ENCODE results near the gene ZNF407.

The ZNF407 gene

GRCh38 chr18:74679006-74679678 lies 81.5 kb downstream of the ZNF407 start:
- DNase-seq: no peak

GRCh38 chr18:74679679-74680076 lies 82.0 kb downstream of the ZNF407 start:
- no peak for DNase-seq

GRCh38 chr18:74682141-74682990 lies 84.7 kb downstream of the ZNF407 start:
- no peak for DNase-seq

GRCh38 chr18:74682991-74683297 lies 85.3 kb downstream of the ZNF407 start:
- no peak for DNase-seq

GRCh38 chr18:74683573-74683972 lies 85.9 kb downstream of the ZNF407 start:
- no peak for DNase-seq

GRCh38 chr18:74689251-74689650 lies 91.6 kb downstream of the ZNF407 start:
- no peak for DNase-seq

GRCh38 chr18:74692367-74693013 lies 94.8 kb downstream of the ZNF407 start:
- DNase-seq: no peak

- DNase-seq: no peak
These were observed 96.8 kb downstream of the ZNF407 start for GRCh38 chr18:74694436-74694835.

GRCh38 chr18:74695170-74695569 lies 97.5 kb downstream of the ZNF407 start:
- no peak for DNase-seq

- no peak for DNase-seq
These were observed 101.2 kb downstream of the ZNF407 start for GRCh38 chr18:74698881-74699280.

GRCh38 chr18:74699455-74699854 lies 101.8 kb downstream of the ZNF407 start:
- no peak for DNase-seq

GRCh38 chr18:74702950-74703349 lies 105.3 kb downstream of the ZNF407 start:
- no peak for DNase-seq

GRCh38 chr18:74708169-74708568 lies 110.5 kb downstream of the ZNF407 start:
- DNase-seq: no peak

GRCh38 chr18:74709452-74709851 lies 111.8 kb downstream of the ZNF407 start:
- DNase-seq: no peak

- no peak for DNase-seq
These were observed 116.5 kb downstream of the ZNF407 start for GRCh38 chr18:74714120-74714519.

GRCh38 chr18:74714791-74715190 lies 117.1 kb downstream of the ZNF407 start:
- no peak for DNase-seq

- DNase-seq: no peak
These were observed 117.6 kb downstream of the ZNF407 start for GRCh38 chr18:74715306-74715705.

GRCh38 chr18:74715865-74716712 lies 118.4 kb downstream of the ZNF407 start:
- DNase-seq: no peak

GRCh38 chr18:74718312-74718711 lies 120.6 kb downstream of the ZNF407 start:
- DNase-seq: no peak

- DNase-seq: no peak
These were observed 124.6 kb downstream of the ZNF407 start for GRCh38 chr18:74722237-74722636.

GRCh38 chr18:74724186-74724585 lies 126.5 kb downstream of the ZNF407 start:
- DNase-seq: no peak

- no peak for DNase-seq
These were observed 128.0 kb downstream of the ZNF407 start for GRCh38 chr18:74725690-74726089.

GRCh38 chr18:74728586-74728985 lies 130.9 kb downstream of the ZNF407 start:
- no peak for DNase-seq
